ENCODE data around the gene FOXJ3.

The FOXJ3 gene

GRCh38 chr1:42267904-42268303, 67.1 kb downstream of the FOXJ3 start:
- Histone ChIP-seq H3K27ac (ENCODE audit: low read length) (no peak overlapping the region), H3K27me3 (ENCODE audit: low read depth, low read length) (no peaks in the 10 kb centered on the region)

GRCh38 chr1:42266253-42267135, 68.5 kb downstream of the FOXJ3 start:
- Histone ChIP-seq H3K36me3 (ENCODE audit: control insufficient read depth in 1 of 2, insufficient read depth in 2 of 2, low read length in 2 of 2) (peaks cover 7 to 11% of the 10 kb centered on the region in 2 donors), H3K4me1 (ENCODE audit: control insufficient read depth in 1 of 2, insufficient read depth in 2 of 2, low read length in 2 of 2) (peaks cover 0 to 11% of the 10 kb centered on the region in 2 donors), H3K27me3 (ENCODE audit: low read depth, low read length) (no peaks in the 10 kb centered on the region), H3K4me3 (ENCODE audit: low read depth in 1 of 2, low read length in 2 of 2) (no peak overlapping the region), H3K27ac (ENCODE audit: low read length) (no peak overlapping the region), H3K9me3 (ENCODE audit: control insufficient read depth in 1 of 2, low read length in 2 of 2) (no peaks in the 10 kb centered on the region)

More at GRCh38 chr1:42267904-42268303, 67.1 kb downstream of the FOXJ3 start:
- Histone ChIP-seq H3K9me3 (ENCODE audit: control insufficient read depth in 1 of 2, low read length in 2 of 2) (no peaks in the 10 kb centered on the region), H3K36me3 (ENCODE audit: control insufficient read depth in 1 of 2, insufficient read depth in 2 of 2, low read length in 2 of 2) (peaks cover 5 to 11% of the 10 kb centered on the region in 2 donors), H3K4me1 (ENCODE audit: control insufficient read depth in 1 of 2, insufficient read depth in 2 of 2, low read length in 2 of 2) (peaks cover 0 to 14% of the 10 kb centered on the region in 2 donors), H3K4me3 (ENCODE audit: low read depth in 1 of 2, low read length in 2 of 2) (no peak overlapping the region)

- peaks cover 0 to 15% of the 10 kb centered on the region in 2 donors for H3K4me1 ChIP-seq (ENCODE audit: control insufficient read depth in 1 of 2, insufficient read depth in 2 of 2, low read length in 2 of 2)
- H3K27me3 ChIP-seq (ENCODE audit: low read depth, low read length), result no peaks in the 10 kb centered on the region
- no peaks in the 10 kb centered on the region for H3K9me3 ChIP-seq (ENCODE audit: control insufficient read depth in 1 of 2, low read length in 2 of 2)
- H3K36me3 ChIP-seq (ENCODE audit: control insufficient read depth in 1 of 2, insufficient read depth in 2 of 2, low read length in 2 of 2), result peaks cover 8 to 11% of the 10 kb centered on the region in 2 donors
- H3K27ac ChIP-seq (ENCODE audit: low read length), result no peak overlapping the region
- H3K4me3 ChIP-seq (ENCODE audit: low read depth in 1 of 2, low read length in 2 of 2), result no peak overlapping the region
These were observed 70.4 kb downstream of the FOXJ3 start for GRCh38 chr1:42264511-42265190.

DNA sequence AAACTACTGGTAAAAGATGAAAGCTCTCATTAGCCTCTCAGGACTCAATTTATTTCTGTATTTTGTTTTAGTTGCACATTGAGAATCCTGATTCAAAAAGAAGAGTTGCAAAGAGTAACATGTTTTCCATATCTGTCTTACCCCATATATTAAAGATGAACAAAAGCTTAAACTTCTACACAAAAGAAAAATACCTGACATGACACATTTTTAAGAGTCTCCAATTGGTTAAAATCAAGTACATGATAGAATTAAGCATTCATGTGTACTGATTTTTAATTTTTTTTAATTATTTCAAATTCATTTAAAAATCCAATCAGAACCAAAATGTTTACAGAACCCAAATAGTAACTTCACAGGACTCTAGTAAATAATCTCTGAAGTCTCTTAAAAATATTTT, 72.0 kb downstream of the FOXJ3 start:
- Histone ChIP-seq H3K36me3 (ENCODE audit: control insufficient read depth in 1 of 2, insufficient read depth in 2 of 2, low read length in 2 of 2) (peaks cover 8 to 11% of the 10 kb centered on the region in 2 donors), H3K9me3 (ENCODE audit: control insufficient read depth in 1 of 2, low read length in 2 of 2) (no peaks in the 10 kb centered on the region), H3K4me1 (ENCODE audit: control insufficient read depth in 1 of 2, insufficient read depth in 2 of 2, low read length in 2 of 2) (peaks cover 3 to 30% of the 10 kb centered on the region in 2 donors), H3K27me3 (ENCODE audit: low read depth, low read length) (no peaks in the 10 kb centered on the region), H3K27ac (ENCODE audit: low read length) (no peak overlapping the region), H3K4me3 (ENCODE audit: low read depth in 1 of 2, low read length in 2 of 2) (no peak overlapping the region)

DNA sequence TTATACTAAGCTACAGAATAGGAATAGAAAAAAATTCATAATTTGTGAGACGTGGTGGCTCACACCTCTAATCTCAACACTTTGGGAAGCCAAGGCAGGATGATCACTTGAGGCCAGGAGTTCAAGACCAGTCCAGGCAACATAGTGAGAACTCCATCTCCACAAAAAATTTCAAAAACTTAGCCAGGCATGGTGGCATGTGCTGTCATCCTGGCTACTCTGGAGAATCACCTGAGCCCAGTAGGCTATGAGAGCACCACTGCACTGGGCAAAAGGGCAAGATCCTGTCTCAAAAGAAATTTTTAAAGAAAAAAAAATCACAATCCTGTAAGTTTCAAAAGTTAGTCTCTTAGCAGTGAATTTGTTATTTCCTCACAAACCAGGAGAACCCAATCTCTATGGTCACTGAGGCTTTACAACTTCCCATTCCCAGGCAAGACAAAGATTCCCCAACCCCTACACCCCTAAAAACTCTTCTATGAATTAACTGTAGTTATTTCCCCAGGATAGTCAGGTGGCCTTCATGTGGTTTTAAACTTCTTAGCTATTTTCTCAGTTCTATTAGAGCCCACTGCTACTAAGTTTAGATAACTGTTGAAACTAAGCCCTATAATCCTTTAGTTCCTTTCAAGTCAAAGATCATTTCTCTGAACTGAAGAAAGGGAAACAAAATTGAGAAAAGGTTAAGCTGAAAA, 74.5 kb downstream of the FOXJ3 start:
- peaks cover 8 to 11% of the 10 kb centered on the region in 2 donors for H3K36me3 ChIP-seq (ENCODE audit: control insufficient read depth in 1 of 2, insufficient read depth in 2 of 2, low read length in 2 of 2)
- peaks cover 6 to 22% of the 10 kb centered on the region in 2 donors for H3K4me1 ChIP-seq (ENCODE audit: control insufficient read depth in 1 of 2, insufficient read depth in 2 of 2, low read length in 2 of 2)
- no peaks in the 10 kb centered on the region for H3K9me3 ChIP-seq (ENCODE audit: control insufficient read depth in 1 of 2, low read length in 2 of 2)
- no peak overlapping the region for H3K27ac ChIP-seq (ENCODE audit: low read length)
- no peaks in the 10 kb centered on the region for H3K27me3 ChIP-seq (ENCODE audit: low read depth, low read length)
- H3K4me3 ChIP-seq (ENCODE audit: low read depth in 1 of 2, low read length in 2 of 2), result no peak overlapping the region

- H3K9me3 ChIP-seq (ENCODE audit: control insufficient read depth in 1 of 2, low read length in 2 of 2), result no peaks in the 10 kb centered on the region
- no peak overlapping the region for H3K27ac ChIP-seq (ENCODE audit: low read length)
- peaks cover 6 to 9% of the 10 kb centered on the region in 2 donors for H3K36me3 ChIP-seq (ENCODE audit: control insufficient read depth in 1 of 2, insufficient read depth in 2 of 2, low read length in 2 of 2)
- no peaks in the 10 kb centered on the region for H3K27me3 ChIP-seq (ENCODE audit: low read depth, low read length)
- peaks cover 6 to 22% of the 10 kb centered on the region in 2 donors for H3K4me1 ChIP-seq (ENCODE audit: control insufficient read depth in 1 of 2, insufficient read depth in 2 of 2, low read length in 2 of 2)
- no peak overlapping the region for H3K4me3 ChIP-seq (ENCODE audit: low read depth in 1 of 2, low read length in 2 of 2)
These were observed 75.3 kb downstream of the FOXJ3 start for GRCh38 chr1:42259739-42260064.

GRCh38 chr1:42259059-42259738, 75.8 kb downstream of the FOXJ3 start:
- Histone ChIP-seq H3K9me3 (ENCODE audit: control insufficient read depth in 1 of 2, low read length in 2 of 2) (no peaks in the 10 kb centered on the region), H3K4me3 (ENCODE audit: low read depth in 1 of 2, low read length in 2 of 2) (no peak overlapping the region), H3K27ac (ENCODE audit: low read length) (no peak overlapping the region), H3K36me3 (ENCODE audit: control insufficient read depth in 1 of 2, insufficient read depth in 2 of 2, low read length in 2 of 2) (peaks cover 3 to 4% of the 10 kb centered on the region in 2 donors), H3K27me3 (ENCODE audit: low read depth, low read length) (no peaks in the 10 kb centered on the region), H3K4me1 (ENCODE audit: control insufficient read depth in 1 of 2, insufficient read depth in 2 of 2, low read length in 2 of 2) (peaks cover 6 to 22% of the 10 kb centered on the region in 2 donors)

GRCh38 chr1:42258218-42258617, 76.8 kb downstream of the FOXJ3 start:
- Histone ChIP-seq H3K4me1 (ENCODE audit: control insufficient read depth in 1 of 2, insufficient read depth in 2 of 2, low read length in 2 of 2) (peaks cover 6 to 22% of the 10 kb centered on the region in 2 donors), H3K4me3 (ENCODE audit: low read depth in 1 of 2, low read length in 2 of 2) (no peak overlapping the region), H3K36me3 (ENCODE audit: control insufficient read depth in 1 of 2, insufficient read depth in 2 of 2, low read length in 2 of 2) (peaks cover 0 to 3% of the 10 kb centered on the region in 2 donors), H3K9me3 (ENCODE audit: control insufficient read depth in 1 of 2, low read length in 2 of 2) (no peaks in the 10 kb centered on the region), H3K27me3 (ENCODE audit: low read depth, low read length) (no peaks in the 10 kb centered on the region), H3K27ac (ENCODE audit: low read length) (no peak overlapping the region)

DNA sequence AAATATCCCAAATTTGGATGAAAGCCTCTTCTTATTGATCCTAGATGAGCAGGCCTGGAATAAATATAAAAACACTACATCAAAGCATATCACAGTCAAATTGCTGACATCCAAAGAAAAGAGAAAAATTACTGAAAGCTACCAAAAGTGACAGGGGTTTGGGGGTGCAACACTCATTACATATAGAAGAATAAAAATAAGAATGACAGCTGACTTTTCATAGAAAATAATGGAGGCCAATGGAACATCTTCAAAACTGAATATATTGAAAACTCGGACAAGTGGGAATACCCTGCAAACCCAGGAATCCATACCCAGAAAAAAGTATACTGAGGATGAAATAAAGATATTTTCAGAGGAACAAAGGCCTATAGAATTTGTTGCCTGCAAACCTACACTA, 84.0 kb downstream of the FOXJ3 start:
- Histone ChIP-seq H3K36me3 (ENCODE audit: control insufficient read depth in 1 of 2, insufficient read depth in 2 of 2, low read length in 2 of 2) (no peaks in the 10 kb centered on the region), H3K4me3 (ENCODE audit: low read depth in 1 of 2, low read length in 2 of 2) (no peak overlapping the region), H3K27me3 (ENCODE audit: low read depth, low read length) (no peaks in the 10 kb centered on the region), H3K9me3 (ENCODE audit: control insufficient read depth in 1 of 2, low read length in 2 of 2) (peaks cover 0 to 4% of the 10 kb centered on the region in 2 donors), H3K27ac (ENCODE audit: low read length) (no peak overlapping the region), H3K4me1 (ENCODE audit: control insufficient read depth in 1 of 2, insufficient read depth in 2 of 2, low read length in 2 of 2) (no peaks in the 10 kb centered on the region)

DNA sequence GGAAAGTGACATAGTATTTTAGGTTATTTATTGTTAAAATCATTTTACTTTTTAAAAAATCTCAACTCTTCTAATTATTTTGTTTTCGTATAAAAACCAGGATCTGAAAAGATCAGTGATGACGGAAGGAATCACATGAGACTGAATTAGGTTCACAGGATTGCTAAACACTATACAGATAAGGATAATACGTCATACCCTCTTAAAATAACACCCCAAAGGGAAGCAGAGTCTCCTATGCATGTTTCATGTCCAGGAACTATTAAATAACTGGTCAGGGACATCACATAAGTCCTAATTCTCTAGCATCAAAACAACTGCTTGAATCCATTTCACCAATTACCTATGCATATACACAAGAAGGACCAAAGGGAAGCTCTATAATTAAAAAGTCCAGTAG, 84.9 kb downstream of the FOXJ3 start:
- no peak overlapping the region for H3K4me3 ChIP-seq (ENCODE audit: low read depth in 1 of 2, low read length in 2 of 2)
- no peaks in the 10 kb centered on the region for H3K4me1 ChIP-seq (ENCODE audit: control insufficient read depth in 1 of 2, insufficient read depth in 2 of 2, low read length in 2 of 2)
- no peak overlapping the region for H3K27ac ChIP-seq (ENCODE audit: low read length)
- H3K9me3 ChIP-seq (ENCODE audit: control insufficient read depth in 1 of 2, low read length in 2 of 2), result peaks cover 0 to 4% of the 10 kb centered on the region in 2 donors
- no peaks in the 10 kb centered on the region for H3K27me3 ChIP-seq (ENCODE audit: low read depth, low read length)
- H3K36me3 ChIP-seq (ENCODE audit: control insufficient read depth in 1 of 2, insufficient read depth in 2 of 2, low read length in 2 of 2), result no peaks in the 10 kb centered on the region

Data from muscle layer of duodenum (tissue), 2 donors.